Fibroblast of skin of right biceps (primary cell): ENCODE measurements around the gene MAJIN.

Experiments
- DNase-seq: peaks from one replicate; pipeline ENCODE4 v3.0.0-alpha.2; 2013

Gene MAJIN

DNA sequence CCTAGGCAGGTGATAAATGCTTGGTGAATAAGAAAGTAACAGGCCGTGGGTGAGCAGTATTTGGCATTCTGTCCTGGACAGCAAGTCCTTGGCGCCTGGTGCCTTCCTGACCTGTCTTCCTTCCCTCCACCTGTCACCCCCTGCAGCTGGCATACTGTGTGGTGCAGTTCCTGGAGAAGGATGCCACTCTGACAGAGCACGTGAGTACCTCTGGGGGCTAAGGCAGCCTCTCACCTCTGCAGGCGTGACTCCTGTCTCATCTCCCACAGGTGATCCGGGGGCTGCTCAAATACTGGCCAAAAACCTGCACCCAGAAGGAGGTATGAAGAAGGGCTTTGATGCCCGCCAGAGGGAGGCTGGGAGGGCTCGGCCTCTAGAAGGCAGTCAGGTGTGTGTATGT, 40.6 kb downstream of the MAJIN start:
- no peak for DNase-seq

DNA sequence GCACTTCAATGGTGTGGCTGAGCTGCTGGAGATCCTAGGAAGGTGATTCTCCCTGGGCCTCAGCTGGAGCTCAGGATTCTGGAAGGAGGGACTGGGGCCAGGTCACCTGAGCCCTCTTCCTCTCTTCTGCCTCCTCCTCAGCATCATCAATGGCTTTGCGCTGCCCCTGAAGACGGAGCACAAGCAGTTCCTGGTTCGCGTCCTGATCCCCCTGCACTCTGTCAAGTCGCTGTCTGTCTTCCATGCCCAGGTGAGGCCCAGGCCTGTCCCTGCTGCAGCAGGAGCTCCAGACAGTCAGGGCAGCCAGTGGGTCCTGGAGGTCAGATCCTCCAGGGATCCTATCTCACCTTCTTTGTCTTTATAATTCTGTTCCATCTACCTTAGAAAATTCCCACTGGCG, 41.6 kb downstream of the MAJIN start:
- DNase-seq, result no peak

DNA sequence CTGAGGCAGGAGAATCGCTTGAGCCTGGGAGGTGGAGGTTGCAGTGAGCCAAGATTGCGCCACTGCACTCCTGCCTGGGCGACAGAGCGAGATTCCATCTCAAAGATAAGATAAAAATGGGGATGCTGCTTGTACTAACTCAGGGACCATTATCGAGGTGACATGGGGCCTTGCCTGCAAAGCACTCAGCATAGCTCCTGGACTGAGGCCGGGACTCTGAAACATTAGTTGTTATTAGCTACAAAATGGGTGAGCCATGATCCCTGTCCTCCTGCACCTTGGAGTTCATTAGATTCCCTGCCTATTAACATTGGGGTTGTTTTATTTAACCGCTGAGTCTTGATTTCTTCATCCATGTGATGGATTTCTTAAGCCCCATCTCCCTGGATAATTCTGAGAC, 42.3 kb downstream of the MAJIN start:
- DNase-seq, result no peak

DNA sequence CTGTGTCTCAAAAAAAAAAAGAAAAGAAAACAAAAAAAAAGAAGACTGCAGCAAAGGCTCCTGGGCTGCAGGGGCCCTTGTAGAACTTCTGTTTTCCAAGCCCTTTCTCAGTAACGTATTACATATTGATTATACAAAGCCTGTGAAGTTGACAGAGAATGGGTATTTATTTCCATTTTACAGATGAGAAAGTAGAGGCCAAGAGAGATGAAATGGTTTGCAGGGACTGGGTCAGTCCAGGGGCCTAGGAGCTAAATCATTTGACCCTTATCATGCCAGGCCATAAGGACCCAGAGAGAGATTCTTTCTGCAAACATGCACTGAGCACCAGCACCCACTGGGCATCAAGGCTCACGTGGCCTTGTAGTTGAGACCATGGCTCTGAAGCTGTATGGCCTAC, 43.0 kb downstream of the MAJIN start:
- no peak for DNase-seq

DNA sequence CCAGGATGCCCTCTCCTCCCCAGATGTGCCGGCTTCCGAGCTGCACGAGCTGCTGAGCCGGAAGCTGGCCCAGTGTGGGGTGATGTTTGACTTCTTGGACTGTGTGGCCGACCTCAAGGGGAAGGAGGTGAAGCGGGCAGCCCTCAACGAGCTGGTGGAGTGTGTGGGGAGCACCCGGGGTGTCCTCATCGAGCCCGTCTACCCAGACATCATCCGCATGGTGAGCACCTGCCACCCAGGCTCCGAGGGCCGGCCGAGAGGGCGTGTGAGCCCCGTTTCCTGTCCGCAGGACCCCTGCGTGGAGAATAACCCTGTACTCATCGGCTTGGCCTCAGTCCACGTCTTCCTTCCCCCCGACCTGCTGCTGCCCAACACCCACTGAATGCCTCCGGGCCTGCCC, 45.2 kb downstream of the MAJIN start:
- no peak for DNase-seq

DNA sequence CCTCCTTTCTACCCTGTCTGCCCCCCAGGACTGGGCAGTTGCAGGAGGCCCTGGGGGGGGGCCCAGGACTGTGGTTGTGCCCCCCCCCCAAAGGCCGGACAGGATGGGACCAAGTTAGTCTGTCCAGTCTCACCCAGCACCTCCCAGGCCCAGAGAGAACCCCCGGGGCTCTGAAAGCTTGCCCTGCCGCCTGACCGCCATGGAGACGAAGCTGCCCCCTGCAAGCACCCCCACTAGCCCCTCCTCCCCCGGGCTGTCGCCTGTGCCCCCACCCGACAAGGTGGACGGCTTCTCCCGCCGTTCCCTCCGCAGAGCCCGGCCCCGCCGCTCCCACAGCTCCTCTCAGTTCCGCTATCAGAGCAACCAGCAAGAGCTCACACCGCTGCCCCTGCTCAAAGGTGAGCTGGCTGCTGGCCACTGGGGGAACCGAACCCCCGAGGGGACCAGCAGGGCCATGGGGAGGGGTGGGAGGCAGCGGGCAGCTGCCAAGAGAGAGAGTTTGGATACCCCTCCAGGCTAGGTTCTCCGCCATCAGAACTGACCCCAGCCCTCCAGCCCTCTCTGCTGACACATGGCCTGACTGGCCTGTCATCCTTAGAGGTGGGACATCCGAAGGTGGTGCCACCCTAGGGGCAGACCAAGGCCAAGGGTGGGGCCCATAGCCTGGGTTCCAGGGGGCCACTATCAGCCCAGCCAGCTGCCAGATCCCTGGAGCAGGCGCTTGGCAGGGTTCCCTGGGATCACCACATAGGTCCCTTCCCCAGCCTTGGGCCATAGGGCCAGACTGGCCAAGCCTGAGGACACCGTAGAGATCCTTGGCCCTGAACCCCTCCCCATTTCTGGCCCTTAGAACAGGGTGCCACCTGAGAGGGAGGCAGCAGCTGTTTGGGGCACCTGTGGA, 46.1 kb downstream of the MAJIN start:
- no peak for DNase-seq

DNA sequence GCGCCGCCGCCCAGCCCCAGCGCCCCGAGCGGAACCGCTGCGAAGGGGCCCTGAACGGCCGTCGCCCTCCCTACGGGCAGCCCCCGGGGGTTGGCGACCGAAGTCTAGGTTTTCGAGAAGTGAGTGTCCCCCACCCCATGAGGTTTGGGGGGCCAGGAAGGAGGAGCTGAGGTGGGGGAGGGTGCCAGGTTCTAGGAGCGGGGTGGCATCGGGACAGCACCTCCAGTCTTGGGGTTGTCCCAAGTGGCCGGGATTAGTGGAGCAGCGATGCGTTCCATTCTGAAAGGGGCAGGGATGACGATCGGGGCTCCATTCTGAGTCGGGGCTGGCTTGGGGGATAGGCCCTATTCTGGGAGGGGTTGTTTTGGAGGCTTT, 47.0 kb downstream of the MAJIN start:
- DNase-seq, result no peak

DNA sequence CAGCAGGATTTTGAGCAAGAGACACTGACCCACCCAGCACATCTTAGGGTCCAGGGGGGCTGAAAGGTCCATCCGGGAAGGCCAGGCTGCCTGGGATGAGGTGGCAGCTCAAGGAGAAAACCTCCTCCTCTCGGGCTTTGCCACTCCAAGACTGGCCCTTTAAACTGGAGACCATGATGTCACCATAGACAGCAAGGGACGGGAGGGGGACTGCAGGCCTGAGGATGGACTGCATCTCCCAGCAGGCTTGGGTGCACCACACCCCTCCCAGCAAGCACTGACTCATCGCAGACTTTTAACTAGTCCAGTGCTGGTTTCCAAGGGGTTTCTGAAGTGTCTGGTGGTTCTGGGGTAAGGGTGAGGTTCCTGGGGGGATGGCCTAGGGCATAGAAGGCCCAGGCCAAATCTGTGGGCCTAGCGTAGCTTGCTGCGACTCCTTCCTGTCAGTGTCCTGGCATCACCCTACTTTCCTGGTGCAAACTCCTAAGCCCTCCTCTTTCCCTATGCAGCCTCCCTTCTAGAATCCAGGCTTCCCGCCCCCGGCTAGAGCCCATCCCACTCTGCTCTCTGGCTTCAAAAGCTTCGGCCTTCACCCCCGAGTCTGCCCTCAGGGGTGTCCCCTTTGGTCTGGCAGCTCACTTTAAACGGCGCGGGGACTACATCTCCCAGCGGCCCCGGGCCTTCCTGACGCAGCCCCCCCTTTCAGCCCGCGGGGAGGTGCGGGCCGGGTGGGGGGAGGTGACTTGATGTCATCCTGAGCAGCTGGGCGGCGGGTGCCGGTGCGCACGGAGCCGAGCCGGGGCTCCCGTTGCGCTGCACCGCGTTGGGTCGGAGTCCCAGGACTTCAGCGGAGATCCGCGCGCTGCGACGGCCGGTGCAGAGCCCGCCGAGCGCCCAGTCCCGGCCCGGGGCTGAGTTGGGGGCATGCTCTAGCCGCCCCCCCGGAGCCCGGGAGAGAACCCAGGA, 47.7 kb downstream of the MAJIN start, which contains the start of gene PPP2R5B:
Gene PPP2R5B, plus strand, starts transcription at position 746 of the 966 bp plus-strand sequence. CDS start 1,046 bp downstream, outside the sequence.
- DNase-seq, result peak; percentile 95

DNA sequence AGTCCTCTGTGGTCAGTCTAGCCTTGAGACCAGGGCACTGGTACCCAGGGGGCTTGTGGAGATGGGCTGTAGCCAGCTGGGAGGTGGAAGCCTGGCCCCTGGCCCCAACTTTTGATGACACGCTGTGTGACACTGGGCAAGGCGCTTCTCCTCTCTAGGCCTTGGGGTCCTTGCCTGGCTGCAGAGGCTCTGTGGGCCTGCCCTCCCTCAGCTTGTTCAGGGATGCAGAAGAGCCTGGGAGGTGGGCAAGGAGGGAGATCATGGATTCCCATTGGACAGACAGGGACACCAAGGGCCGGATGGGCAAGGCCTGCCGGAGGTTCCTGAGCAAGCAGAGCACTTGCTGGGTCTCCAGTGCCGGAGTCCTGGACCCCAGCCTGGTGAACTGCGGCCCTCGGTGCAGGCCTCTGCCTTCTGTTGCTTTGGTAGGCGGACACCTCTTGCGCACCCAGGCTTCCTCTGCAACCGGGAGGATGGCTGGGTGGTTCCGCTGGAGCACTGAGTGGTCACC, 48.7 kb downstream of the MAJIN start:
- DNase-seq, result no peak

DNA sequence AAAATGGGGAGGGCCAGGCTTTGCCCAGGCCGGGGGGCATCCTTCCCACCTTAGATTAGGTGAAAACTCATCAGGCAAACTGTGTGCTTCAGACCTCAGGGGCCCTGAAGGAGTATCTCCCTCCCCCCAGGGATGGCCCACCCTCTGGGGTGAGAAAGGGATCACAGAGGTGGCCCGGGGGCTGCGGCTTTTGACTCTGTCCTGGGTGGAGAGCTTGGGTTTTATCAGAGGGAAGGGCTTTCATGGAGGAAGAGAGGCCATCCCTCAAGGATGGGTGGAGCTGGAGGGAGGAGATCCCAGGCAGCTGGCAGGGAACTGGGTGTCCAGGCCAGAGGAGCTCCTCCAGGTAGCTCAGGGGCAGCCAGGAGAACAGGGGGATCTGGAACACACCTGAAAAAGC, 50.5 kb downstream of the MAJIN start:
- no peak for DNase-seq

DNA sequence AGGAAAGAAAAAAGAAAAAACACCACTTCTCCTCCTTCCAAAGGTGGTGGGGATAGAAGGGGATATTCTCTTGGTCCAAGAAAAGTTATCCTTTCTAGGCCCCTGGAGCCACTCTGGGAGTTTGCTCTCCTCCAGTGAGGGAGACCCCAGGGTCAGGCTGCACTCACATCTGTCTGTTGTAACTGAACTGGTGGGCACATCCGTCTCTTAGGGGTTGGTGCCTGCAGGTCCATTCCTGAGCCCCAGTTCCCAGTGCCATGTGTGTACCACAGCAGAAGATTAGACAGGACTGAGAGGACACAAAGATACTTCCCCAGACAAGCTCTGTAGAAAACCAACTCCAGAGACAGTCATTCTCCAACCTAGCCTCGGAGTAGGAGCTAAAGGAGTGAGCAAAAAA, 51.8 kb downstream of the MAJIN start:
- DNase-seq, result no peak

DNA sequence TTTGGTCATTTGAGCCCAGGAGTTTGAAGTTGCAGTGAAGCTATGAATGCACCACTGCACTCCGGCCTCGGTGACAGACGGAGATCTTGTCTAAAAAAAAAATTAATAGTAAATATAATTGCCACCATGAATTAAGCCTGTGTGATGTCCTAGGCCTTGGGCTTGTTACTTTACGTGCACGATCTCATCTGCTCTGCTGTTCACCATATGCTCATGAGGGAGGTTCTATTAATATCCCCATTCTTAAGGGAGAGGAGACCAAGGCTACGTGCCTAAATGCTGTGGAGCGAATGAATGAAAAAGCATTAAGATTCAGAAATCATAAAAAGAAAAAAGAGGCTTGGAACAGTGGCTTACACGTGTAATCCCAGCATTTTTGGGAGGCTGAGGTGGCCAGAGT, 52.3 kb downstream of the MAJIN start:
- no peak for DNase-seq

DNA sequence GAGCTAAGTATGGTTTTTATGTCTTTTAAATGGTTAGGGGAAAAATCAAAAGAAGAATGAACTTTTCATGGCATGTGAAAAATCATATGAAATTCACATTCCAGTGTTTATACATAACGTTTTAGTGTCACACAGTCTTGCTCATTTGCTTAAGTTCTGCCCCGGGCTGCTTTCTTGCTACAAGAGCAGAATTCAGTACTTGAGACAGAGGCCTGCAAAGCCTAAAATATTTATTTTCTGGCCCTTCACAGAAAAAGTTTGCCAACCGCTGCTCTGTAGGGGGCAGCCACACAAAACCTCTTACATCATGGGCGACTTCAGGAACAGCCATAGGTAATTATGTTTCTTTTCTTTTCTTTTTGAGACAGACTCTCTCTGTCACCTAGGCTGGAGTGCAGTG, 53.9 kb downstream of the MAJIN start:
- peak; percentile 59 for DNase-seq

DNA sequence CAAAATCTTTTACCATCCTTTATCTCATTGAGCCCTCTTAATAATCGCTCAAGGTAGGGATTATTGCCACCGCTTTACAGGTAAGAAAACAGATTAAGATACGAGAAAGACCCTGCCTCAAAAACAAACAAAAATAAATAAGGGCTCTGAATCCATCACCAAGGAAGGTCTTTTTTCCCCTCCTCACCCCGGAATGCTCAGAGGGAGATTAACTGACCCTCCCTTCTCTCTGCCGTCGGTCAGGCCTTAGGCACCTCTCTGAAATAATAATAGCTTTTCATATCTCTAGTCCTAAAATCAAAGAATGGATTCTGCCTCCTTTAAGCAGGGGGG, 54.3 kb downstream of the MAJIN start:
- no peak for DNase-seq

DNA sequence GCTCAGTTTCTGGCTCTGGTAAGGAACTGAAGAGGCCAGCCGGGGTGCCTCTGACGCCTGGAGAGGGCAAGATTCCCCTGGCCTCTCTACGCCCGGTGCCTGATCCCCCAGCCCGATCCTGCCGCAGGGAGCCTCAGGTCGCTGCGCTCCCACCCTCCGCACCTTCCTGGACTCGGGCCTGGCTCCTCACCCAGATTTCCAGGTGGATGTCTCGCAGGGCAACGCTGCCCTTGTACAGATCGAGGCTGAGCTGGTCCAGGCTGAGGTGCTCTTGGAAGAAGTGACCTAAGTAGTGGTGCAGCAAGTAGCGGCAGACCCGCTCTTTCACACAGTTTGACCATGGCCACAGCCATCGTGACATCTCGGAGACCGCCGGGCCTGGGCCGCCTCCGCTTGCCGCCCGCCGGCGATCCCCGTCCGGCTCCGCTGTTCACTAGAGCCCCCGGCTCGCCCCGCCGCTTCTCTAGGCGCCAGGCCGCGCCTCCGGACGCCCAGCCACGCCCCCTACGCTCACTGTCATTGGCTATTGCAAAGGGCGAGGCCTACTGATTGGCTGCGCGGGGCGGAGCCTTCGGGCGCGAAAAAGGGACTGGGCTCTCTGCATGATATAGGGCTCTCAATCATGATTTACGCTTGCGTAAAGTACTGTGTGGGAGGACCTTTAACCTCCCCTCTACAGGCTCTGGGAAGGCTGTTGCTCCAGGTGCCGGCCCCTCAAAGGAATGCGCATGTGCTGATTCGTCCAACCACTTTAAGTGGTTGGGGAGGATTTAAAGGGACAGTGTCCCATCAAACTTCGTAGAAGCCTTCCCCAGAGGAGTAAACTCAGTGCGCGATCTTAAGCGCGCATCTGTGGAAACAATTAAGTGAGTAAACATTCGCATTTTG, 54.9 kb downstream of the MAJIN start, which contains the start of gene ATG2A:
Gene ATG2A, minus strand, starts transcription at position 435 of the 888 bp plus-strand sequence. Its CDS starts 74 bp downstream, at position 361.
- DNase-seq, result peak; percentile 100

DNA sequence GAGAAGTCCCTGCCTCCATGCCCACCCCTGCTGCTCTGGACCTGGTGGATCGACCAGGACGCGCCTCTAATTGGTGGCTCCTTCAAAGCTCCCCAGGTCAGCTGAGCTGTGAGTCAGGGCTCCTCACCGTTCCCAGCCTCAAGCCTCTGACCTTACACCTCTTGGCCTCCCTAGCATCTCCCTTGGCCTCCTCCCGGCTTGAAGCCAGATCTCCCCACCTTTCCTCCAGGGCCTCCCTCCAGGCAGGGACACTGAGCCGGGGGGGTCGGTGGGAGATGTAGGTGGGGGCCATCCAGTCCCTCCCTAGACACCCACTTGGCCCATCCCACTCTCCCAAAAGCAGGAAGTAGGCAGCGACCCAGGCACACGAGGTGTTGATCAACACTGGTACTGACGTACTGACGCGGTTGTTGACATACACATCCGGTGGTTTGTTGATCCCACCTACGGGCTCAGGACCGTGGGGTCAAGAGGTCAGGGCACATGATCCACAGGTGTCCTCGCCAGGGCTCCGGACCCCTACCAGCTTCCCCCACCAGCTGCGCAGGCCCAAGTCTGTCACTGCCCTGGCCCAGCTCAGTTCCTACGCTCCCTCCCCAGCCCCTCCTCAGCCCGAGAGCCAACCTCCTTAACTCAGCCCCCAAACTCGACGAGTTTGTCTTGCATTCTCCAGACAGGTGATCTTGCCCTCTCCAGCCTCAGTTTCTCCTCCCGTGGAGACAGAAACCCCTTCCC, 55.7 kb downstream of the MAJIN start:
- peak; percentile 18 for DNase-seq

DNA sequence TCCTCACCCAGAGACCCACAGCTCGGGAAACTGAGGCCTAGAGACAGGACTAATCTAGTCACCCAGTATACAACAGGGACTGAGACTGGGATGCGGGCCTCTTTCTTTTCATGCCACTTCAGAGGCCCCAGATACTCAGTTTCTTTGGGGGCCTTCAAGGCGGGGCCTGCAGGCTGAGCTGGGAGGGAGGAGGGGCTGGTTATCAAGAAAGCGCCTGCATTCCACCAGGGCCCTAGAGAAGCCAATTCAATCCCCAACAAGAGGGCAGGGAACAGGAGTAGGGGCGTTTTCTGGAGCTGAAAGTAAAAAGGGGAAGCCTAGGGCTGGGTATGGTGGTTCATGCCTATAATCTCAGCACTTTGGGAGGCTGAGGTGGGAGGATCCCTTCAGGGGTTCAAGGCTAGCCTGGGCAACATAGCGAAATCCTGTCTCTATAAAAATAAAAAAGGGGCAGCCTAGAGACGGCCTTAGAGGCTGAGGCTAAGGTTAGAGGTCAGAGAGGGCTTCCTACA, 56.5 kb downstream of the MAJIN start:
- DNase-seq, result no peak

DNA sequence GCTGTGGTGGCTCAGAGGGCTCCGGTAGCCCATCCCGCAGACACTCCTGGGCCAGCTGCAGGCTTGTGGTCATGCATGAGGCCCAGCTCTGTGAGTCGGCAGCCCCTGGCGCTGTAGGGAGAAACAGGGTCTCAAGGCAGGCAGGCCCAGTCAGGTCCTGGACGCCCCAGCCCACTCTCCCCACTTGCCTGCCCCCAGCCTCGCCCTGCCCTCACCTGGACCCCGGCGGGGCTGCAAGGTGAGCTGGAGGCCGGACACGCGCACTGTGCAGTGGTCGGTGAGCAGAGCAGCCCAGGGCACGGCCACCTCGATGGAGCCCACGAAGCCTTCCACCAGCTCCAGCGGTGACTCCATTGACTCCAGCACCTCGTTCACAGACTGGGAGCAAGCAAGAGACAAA, 57.8 kb downstream of the MAJIN start:
- no peak for DNase-seq

DNA sequence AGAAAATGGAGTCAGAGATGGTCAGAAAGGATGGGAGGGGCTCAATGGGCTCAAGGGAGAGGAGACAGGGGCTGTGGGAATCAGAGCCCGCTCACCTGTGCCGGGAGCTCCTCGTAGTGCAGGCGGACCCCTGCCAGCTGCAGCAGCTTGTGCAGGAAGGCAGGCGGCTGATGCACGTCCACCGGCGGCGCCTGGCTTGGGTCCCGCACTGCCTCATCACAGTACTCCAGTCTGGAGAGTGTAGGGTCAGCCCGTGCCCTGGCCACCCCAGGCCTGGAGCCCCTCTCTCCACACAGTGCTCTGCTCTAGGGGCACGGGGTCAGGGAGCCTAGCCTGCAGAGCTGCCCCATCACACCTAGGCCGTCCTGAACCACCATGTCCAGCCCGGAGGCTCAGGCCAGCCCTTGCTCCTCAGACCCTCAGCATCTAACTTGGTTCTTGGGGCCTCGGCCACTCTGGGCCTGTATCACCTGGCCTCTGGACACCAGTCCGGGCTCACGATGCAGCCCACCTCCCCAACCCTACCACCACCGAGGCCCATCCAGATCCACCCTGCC, 58.7 kb downstream of the MAJIN start:
- no peak for DNase-seq

DNA sequence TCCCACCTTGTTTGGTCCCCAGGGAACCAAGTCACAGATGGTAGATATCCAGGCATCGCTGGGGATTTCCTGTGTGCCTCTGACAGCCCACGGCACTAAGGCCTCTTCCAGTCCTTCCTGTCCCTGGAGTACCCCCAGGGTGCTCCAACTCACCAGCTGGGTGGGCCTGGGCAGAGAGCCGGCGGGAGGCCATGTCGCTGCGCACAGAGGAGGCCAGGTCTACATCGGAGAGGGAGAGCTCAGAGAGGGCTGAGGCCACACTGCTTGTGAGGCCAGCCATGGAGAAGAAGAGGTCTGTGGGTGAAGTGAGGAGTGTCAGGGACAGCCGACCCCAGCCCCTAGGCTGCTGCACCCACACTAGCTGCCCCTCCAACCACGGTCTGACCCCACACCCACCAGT, 60.2 kb downstream of the MAJIN start:
- no peak for DNase-seq

DNA sequence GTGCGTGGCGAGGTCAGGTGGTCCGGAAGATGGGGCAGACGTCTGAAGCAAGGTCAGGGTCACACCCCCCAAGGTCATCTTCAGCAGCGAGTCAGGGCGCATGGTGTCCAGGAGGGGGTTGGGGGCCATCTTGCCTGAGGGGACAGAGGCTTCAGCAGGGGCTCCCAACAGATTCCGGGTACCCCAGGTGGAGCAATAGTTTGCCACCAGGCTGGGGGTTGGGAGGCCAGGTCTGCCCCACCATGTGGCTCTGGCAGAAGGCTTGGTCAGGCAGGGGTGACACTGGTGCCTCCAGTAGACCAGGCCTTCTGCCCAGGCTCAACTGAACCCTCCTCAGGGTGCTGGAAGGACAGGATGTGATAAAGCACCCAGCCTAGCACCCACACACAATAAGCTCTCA, 60.8 kb downstream of the MAJIN start:
- DNase-seq, result no peak
